GM12878 (cell line): ENCODE data around the gene CASP10. TPM values are rescaled to one million over a fixed set of nuclear protein-coding genes. Genes with fewer than 3 reads are reported as not detected.

Experiments used
- ASH2L ChIP-seq: fragments of 300-600, 200-600 bp; sonication (generic); IDR thresholded peaks from 2 replicates; pipeline ENCODE4 v1.6.1; 2017; ENCODE audit warnings: low read depth, mild to moderate bottlenecking, borderline replicate concordance
- BCL3 ChIP-seq: IDR thresholded peaks from 2 replicates; pipeline ENCODE4 v1.6.1; 2011; ENCODE audit warnings: borderline replicate concordance, low read depth, mild to moderate bottlenecking, moderate library complexity, low read length; ENCODE audit not compliant: insufficient read depth, poor library complexity, severe bottlenecking
- BMI1 ChIP-seq: fragments of 450-650 bp; IDR thresholded peaks from 2 replicates; pipeline ENCODE4 v1.6.1; 2016; ENCODE audit warnings: mild to moderate bottlenecking, moderate library complexity, borderline replicate concordance
- CTCF ChIP-seq, 3 experiments: IDR thresholded peaks in 2 of 3; conservative IDR thresholded peaks in 1 of 3; 2 replicates each; pipeline ENCODE4 v1.5.1; 2011; ENCODE audit warnings: low read depth in 3 of 3, low read length in 3 of 3, mild to moderate bottlenecking in 3 of 3, control low read depth in 2 of 3, moderate library complexity in 2 of 3, inconsistent platforms in 1 of 3, mixed read lengths in 1 of 3; ENCODE audit not compliant: control insufficient read depth in 2 of 3, insufficient read depth in 1 of 3; ENCODE audit errors: extremely low read depth in 1 of 3
- ELK1 ChIP-seq: IDR thresholded peaks from 2 replicates; pipeline ENCODE4 v1.6.1; 2012; ENCODE audit warnings: low read depth, low read length, improper control_type of control experiment
- GABPA ChIP-seq: IDR thresholded peaks from 2 replicates; pipeline ENCODE4 v1.6.1; 2014; ENCODE audit warnings: antibody characterized with exemption, low read depth, mild to moderate bottlenecking, inconsistent platforms
- HDAC2 ChIP-seq: fragments of 200-600 bp; sonication (generic); IDR thresholded peaks from 2 replicates; pipeline ENCODE4 v1.6.1; 2017
- IKZF1 ChIP-seq: fragments of 450-650 bp; conservative IDR thresholded peaks from 2 replicates; pipeline ENCODE4 v1.6.1; 2017; ENCODE audit warnings: antibody characterized with exemption, mild to moderate bottlenecking
- MYB ChIP-seq: fragments of 150-350 bp; IDR thresholded peaks from 2 replicates; pipeline ENCODE4 v1.6.1; 2014; ENCODE audit warnings: mild to moderate bottlenecking, low read depth, low read length, borderline replicate concordance
- PAX5 ChIP-seq: IDR thresholded peaks from 2 replicates; pipeline ENCODE4 v1.6.1; 2011; ENCODE audit warnings: low read depth, low read length, borderline replicate concordance
- POLR2A ChIP-seq: IDR thresholded peaks from 2 replicates; pipeline ENCODE4 v1.6.1; 2011; ENCODE audit warnings: low read depth, mild to moderate bottlenecking, low read length
- RAD21 ChIP-seq: IDR thresholded peaks from 2 replicates; pipeline ENCODE4 v1.6.1; 2011; ENCODE audit warnings: mild to moderate bottlenecking, low read depth, low read length, moderate library complexity; ENCODE audit not compliant: insufficient read depth
- RBBP5 ChIP-seq: fragments of 200-600 bp; sonication (generic); conservative IDR thresholded peaks from 2 replicates; pipeline ENCODE4 v1.6.1; 2016
- RFX5 ChIP-seq: IDR thresholded peaks from 2 replicates; pipeline ENCODE4 v1.6.1; 2011; ENCODE audit warnings: low read depth, low read length, improper control_type of control experiment
- SMARCA5 ChIP-seq: fragments of 450-650 bp; IDR thresholded peaks from 2 replicates; pipeline ENCODE4 v1.6.1; 2017; ENCODE audit warnings: mild to moderate bottlenecking
- SUZ12 ChIP-seq: fragments of 200-600 bp; sonication (generic); IDR thresholded peaks from one replicate; pipeline ENCODE4 v1.6.1; 2018; ENCODE audit warnings: antibody characterized with exemption, mild to moderate bottlenecking; ENCODE audit not compliant: unreplicated experiment
- WRNIP1 ChIP-seq: IDR thresholded peaks from 2 replicates; pipeline ENCODE4 v1.6.1; 2011; ENCODE audit warnings: low read depth, low read length, improper control_type of control experiment, borderline replicate concordance
- YY1 ChIP-seq: IDR thresholded peaks from 2 replicates; pipeline ENCODE4 v1.6.1; 2011; ENCODE audit warnings: low read depth, mild to moderate bottlenecking, low read length
- ZBTB4 ChIP-seq: fragments of 450-650 bp; formaldehyde crosslinking; IDR thresholded peaks from 2 replicates; pipeline ENCODE4 v1.4.0; 2022; ENCODE audit warnings: mild to moderate bottlenecking, moderate library complexity
- ZNF384 ChIP-seq: IDR thresholded peaks from 2 replicates; pipeline ENCODE4 v1.6.1; 2012; ENCODE audit warnings: low read depth, mild to moderate bottlenecking, low read length, improper control_type of control experiment, borderline replicate concordance
- ZSCAN29 ChIP-seq: fragments of 450-650 bp; IDR thresholded peaks from 2 replicates; pipeline ENCODE4 v1.6.1; 2017; ENCODE audit warnings: mild to moderate bottlenecking, moderate library complexity
- ZZZ3 ChIP-seq: IDR thresholded peaks from 2 replicates; pipeline ENCODE4 v1.6.1; 2011; ENCODE audit warnings: low read depth; ENCODE audit not compliant: control insufficient read depth, insufficient read length
- polyA plus RNA-seq, 11 experiments: library from polyadenylated mRNA; depleted of rRNA in 4 of 11; unstranded in 6 of 11; stranded (reverse) in 5 of 11; fragments of >200 nt; fragmentation: Nextera tagmentation in 4 of 11; fragmentation: Illumina TruSeq in 1 of 11; extraction: Ambion mirVana in 4 of 11; extraction: Trizol in 1 of 11; gene quantifications; 1 replicate in 1 of 11; 2 replicates in 10 of 11; pipeline versions ENCODE4 v1.2.1 to v1.2.3, GENCODE V29; 2011 to 2016; ENCODE audit warnings: inconsistent platforms in 2 of 11, missing spikeins in 2 of 11, low read depth in 1 of 11
- total RNA-seq, 4 experiments: library from RNA; depleted of rRNA in 3 of 4; stranded (reverse); fragments of >200 nt in 3 of 4; fragmentation: Illumina TruSeq in 1 of 4; extraction: Trizol in 1 of 4; gene quantifications; 2 replicates each; pipeline versions ENCODE4 v1.2.1 to v1.2.3, GENCODE V29; 2013 to 2021

CASP10 gene
- total and polyA plus RNA-seq, 10 of the 15 experiments (the other 5 are each of a cell fraction or from before 2014, with no cell fraction given), result 7.2 to 14.1 (median 10.8) TPM

GRCh38 chr2:201235860-201236811, 53.2 kb downstream of the CASP10 start (continued):
- TF ChIP-seq ZBTB4, result no peak
- peak; percentile 46 to 66 (median 52); a peak in 5 of 6 replicates for TF ChIP-seq CTCF (IDR thresholded peaks at IDR 0.05 in 2 of 3, conservative IDR thresholded peaks at IDR 0.05 in 1 of 3; ENCODE audit: control insufficient read depth in 2 of 3, extremely low read depth in 1 of 3, insufficient read depth in 1 of 3, low read depth in 3 of 3, low read length in 3 of 3)
- TF ChIP-seq GABPA, result no peak
- TF ChIP-seq YY1, result peak; percentile 60; the same call in 1 of the 2 replicates
- TF ChIP-seq PAX5, result no peak
- no peak for TF ChIP-seq RFX5
- TF ChIP-seq ZNF384, result 0 out of 2 replicates have a peak, but pooled peaks have one; percentile 30
- no peak for TF ChIP-seq ELK1
- 0 out of 2 replicates have a peak, but pooled peaks have one; percentile 17 for TF ChIP-seq SMARCA5
- TF ChIP-seq BMI1, result no peak
- no peak for TF ChIP-seq POLR2A
- no peak for TF ChIP-seq ZSCAN29
- TF ChIP-seq BCL3, result no peak
- TF ChIP-seq HDAC2, result no peak
- no peak for TF ChIP-seq MYB
- TF ChIP-seq RAD21, result peak; percentile 85
- TF ChIP-seq ASH2L, result no peak
- TF ChIP-seq SUZ12, result no peak
- no peak for TF ChIP-seq ZZZ3
- no peak; the same call in 1 of the 2 replicates for TF ChIP-seq WRNIP1
- no peak for TF ChIP-seq RBBP5
- TF ChIP-seq IKZF1, result no peak
